DOHH2 (cell line): Measurements from ENCODE around the gene IFT81.
"Not testable (repeated sequence)": the region's sequence is repeated elsewhere in the genome, so short reads cannot be mapped to it uniquely, and the experiment has no call there.

ENCODE experiments used
- H3F3A ChIP-seq: fragments of 200-600 bp; sonication (generic), shearing (Covaris generic); 2 replicates; pipeline ENCODE4 v1.6.0; 2016; ENCODE audit warnings: antibody characterized with exemption, mild to moderate bottlenecking; ENCODE audit not compliant: control insufficient read depth, insufficient read depth
- H3K27ac ChIP-seq: fragments of 200-600 bp; sonication (generic); 2 replicates; pipeline ENCODE4 v1.5.1; 2014; ENCODE audit warnings: low read depth, mild to moderate bottlenecking, low read length, moderate library complexity
- H3K27me3 ChIP-seq: fragments of 200-600 bp; sonication (generic); 2 replicates; pipeline ENCODE4 v1.6.1; 2014; ENCODE audit warnings: mild to moderate bottlenecking, low read length, mixed read lengths; ENCODE audit not compliant: control insufficient read depth
- H3K36me3 ChIP-seq: fragments of 200-600 bp; sonication (generic); 2 replicates; pipeline ENCODE4 v1.6.1; 2014; ENCODE audit warnings: mild to moderate bottlenecking, low read length, moderate library complexity, mixed read lengths; ENCODE audit not compliant: control insufficient read depth
- H3K4me1 ChIP-seq: fragments of 200-600 bp; sonication (generic); 2 replicates; pipeline ENCODE4 v1.6.1; 2014; ENCODE audit warnings: mild to moderate bottlenecking, low read length, mixed read lengths; ENCODE audit not compliant: control insufficient read depth
- H3K4me2 ChIP-seq: fragments of 200-600 bp; sonication (generic); 2 replicates; pipeline ENCODE4 v1.6.0; 2014; ENCODE audit warnings: mild to moderate bottlenecking, low read length, moderate library complexity
- H3K4me3 ChIP-seq: fragments of 200-600 bp; sonication (generic); 2 replicates; pipeline ENCODE4 v1.5.1; 2014; ENCODE audit warnings: mild to moderate bottlenecking, low read length, mixed read lengths
- H3K79me2 ChIP-seq: fragments of 200-600 bp; sonication (generic); 2 replicates; pipeline ENCODE4 v1.6.1; 2014; ENCODE audit warnings: mild to moderate bottlenecking, low read length, mixed read lengths; ENCODE audit not compliant: control insufficient read depth
- H3K9me2 ChIP-seq: fragments of 200-600 bp; sonication (generic); replicated peaks from 2 replicates; pipeline ENCODE4 v1.6.1; 2014; ENCODE audit warnings: mild to moderate bottlenecking, low read length, mixed read lengths; ENCODE audit not compliant: control insufficient read depth
- H3K9me3 ChIP-seq: fragments of 200-600 bp; sonication (generic); 2 replicates; pipeline ENCODE4 v1.6.1; 2014; ENCODE audit warnings: antibody characterized with exemption, low read length, mixed read lengths; ENCODE audit not compliant: control insufficient read depth, insufficient read depth
- H4K20me1 ChIP-seq: fragments of 200-600 bp; sonication (generic); 2 replicates; pipeline ENCODE4 v1.6.0; 2014; ENCODE audit warnings: low read depth, mild to moderate bottlenecking, antibody characterized with exemption, low read length, moderate library complexity; ENCODE audit not compliant: control insufficient read depth, insufficient read depth
- EZH2phosphoT487 ChIP-seq: fragments of 200-600 bp; sonication (generic); IDR thresholded peaks from 2 replicates; pipeline ENCODE4 v1.6.1; 2017; ENCODE audit warnings: borderline replicate concordance, mild to moderate bottlenecking, antibody characterized with exemption, low read length, moderate library complexity, mixed read lengths
- TF ChIP-seq, protein P1 (sequence below): fragments of 200-600 bp; sonication (generic); IDR thresholded peaks from one replicate; pipeline ENCODE4 v1.5.1; 2014; ENCODE audit warnings: antibody characterized with exemption, mild to moderate bottlenecking, low read depth, low read length; ENCODE audit not compliant: poor library complexity, severe bottlenecking

The IFT81 gene

DNA sequence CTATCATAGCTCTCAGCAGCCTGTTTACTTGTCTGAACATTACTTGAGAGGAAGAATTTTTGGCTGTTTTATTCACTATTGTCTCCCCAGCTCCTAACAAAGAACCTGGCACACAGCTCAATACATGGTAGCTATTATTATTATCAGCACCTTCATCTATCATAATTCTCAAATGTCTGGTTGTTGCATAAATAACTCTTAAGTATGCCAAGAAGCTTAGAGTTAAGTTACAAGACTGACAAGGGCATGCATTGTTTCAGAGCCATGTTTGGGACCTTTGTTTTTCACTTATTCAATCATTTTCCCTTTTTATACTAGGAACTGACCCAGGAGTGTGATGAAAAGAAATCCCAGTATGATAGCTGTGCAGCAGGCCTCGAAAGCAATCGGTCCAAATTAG, 79.4 kb downstream of the IFT81 start:
- H3K4me3 ChIP-seq = no peak overlapping the region
- no peak overlapping the region for H3K27ac ChIP-seq
- H3K9me3 ChIP-seq = no peaks in the 10 kb centered on the region
- no peaks in the 10 kb centered on the region for H3K9me2 ChIP-seq
- no peaks in the 10 kb centered on the region for H3F3A ChIP-seq
- no peaks in the 10 kb centered on the region for H3K79me2 ChIP-seq
- no peaks in the 10 kb centered on the region for H3K27me3 ChIP-seq
- H3K36me3 ChIP-seq = no peaks in the 10 kb centered on the region
- H3K4me1 ChIP-seq = no peaks in the 10 kb centered on the region
- no peaks in the 10 kb centered on the region for H4K20me1 ChIP-seq
- H3K4me2 ChIP-seq = no peak overlapping the region
- TF ChIP-seq EZH2phosphoT487 = no peak
- TF ChIP-seq, protein P1, sequence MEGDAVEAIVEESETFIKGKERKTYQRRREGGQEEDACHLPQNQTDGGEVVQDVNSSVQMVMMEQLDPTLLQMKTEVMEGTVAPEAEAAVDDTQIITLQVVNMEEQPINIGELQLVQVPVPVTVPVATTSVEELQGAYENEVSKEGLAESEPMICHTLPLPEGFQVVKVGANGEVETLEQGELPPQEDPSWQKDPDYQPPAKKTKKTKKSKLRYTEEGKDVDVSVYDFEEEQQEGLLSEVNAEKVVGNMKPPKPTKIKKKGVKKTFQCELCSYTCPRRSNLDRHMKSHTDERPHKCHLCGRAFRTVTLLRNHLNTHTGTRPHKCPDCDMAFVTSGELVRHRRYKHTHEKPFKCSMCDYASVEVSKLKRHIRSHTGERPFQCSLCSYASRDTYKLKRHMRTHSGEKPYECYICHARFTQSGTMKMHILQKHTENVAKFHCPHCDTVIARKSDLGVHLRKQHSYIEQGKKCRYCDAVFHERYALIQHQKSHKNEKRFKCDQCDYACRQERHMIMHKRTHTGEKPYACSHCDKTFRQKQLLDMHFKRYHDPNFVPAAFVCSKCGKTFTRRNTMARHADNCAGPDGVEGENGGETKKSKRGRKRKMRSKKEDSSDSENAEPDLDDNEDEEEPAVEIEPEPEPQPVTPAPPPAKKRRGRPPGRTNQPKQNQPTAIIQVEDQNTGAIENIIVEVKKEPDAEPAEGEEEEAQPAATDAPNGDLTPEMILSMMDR = no peak

- H4K20me1 ChIP-seq = no peaks in the 10 kb centered on the region
- no peak overlapping the region for H3K4me3 ChIP-seq
- H3K4me1 ChIP-seq = no peaks in the 10 kb centered on the region
- no peak overlapping the region for H3K4me2 ChIP-seq
- no peaks in the 10 kb centered on the region for H3K9me3 ChIP-seq
- TF ChIP-seq, protein P1 = no peak
- TF ChIP-seq EZH2phosphoT487 = no peak
- H3K27ac ChIP-seq = no peak overlapping the region
- H3F3A ChIP-seq = no peaks in the 10 kb centered on the region
- no peaks in the 10 kb centered on the region for H3K9me2 ChIP-seq
- no peaks in the 10 kb centered on the region for H3K27me3 ChIP-seq
- H3K36me3 ChIP-seq = no peaks in the 10 kb centered on the region
- no peaks in the 10 kb centered on the region for H3K79me2 ChIP-seq
Observed at GRCh38 chr12:110205931-110206330, 81.8 kb downstream of the IFT81 start.

GRCh38 chr12:110211639-110212536, 87.7 kb downstream of the IFT81 start:
- not testable (repeated sequence) for H3K9me2 ChIP-seq, H3K4me1 ChIP-seq, H3K27ac ChIP-seq, H3F3A ChIP-seq, H4K20me1 ChIP-seq, H3K4me3 ChIP-seq, H3K27me3 ChIP-seq, H3K36me3 ChIP-seq, H3K9me3 ChIP-seq, H3K4me2 ChIP-seq, H3K79me2 ChIP-seq

DNA sequence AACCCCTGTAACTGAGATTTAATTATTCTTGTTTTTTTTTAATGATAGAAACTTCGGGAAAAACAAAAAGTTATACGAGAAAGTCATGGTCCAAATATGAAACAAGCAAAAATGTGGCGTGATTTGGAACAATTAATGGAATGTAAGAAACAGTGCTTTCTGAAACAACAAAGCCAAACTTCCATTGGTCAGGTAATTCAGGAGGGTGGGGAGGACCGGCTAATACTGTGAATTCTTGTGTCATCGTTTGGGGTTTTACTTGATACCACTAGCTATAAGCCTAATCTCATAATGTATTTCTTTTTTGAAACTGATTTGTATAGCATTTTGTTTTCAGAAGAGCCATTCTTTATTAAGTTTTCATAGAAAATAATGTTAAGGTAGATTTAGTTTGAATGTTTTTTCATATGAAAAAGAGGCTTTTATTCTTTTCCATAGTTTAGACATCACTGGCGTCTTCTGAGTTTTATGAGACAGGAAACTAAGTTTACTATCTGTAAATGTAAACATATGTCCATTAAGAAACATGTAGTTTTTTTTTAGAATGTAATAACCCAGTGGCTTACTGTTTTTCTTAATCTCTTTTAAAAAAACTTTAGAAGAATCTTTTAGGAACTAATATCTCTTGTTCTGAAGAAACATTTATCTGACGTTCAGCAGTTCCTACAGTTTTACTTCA, 94.0 kb downstream of the IFT81 start:
- H3K27me3 ChIP-seq = no peaks in the 10 kb centered on the region
- no peaks in the 10 kb centered on the region for H3K9me3 ChIP-seq
- no peak for TF ChIP-seq EZH2phosphoT487
- TF ChIP-seq, protein P1 = no peak
- no peak overlapping the region for H3K4me3 ChIP-seq
- no peaks in the 10 kb centered on the region for H3F3A ChIP-seq
- no peak overlapping the region for H3K27ac ChIP-seq
- H3K79me2 ChIP-seq = no peaks in the 10 kb centered on the region
- H4K20me1 ChIP-seq = no peaks in the 10 kb centered on the region
- no peak overlapping the region for H3K4me2 ChIP-seq
- no peaks in the 10 kb centered on the region for H3K4me1 ChIP-seq
- H3K36me3 ChIP-seq = no peaks in the 10 kb centered on the region
- no peaks in the 10 kb centered on the region for H3K9me2 ChIP-seq
